RWPE2 (cell line): ENCODE results near the gene HEPN1.
"Not testable (repeated sequence)": the region's sequence is repeated elsewhere in the genome, so short reads cannot be mapped to it uniquely, and the experiment has no call there.

ENCODE experiments used
- ATAC-seq: fragments of 200-7000 bp; cut with Tn5 transposase; 3 replicates; pipeline ENCODE4 v1.9.1; 2021; ENCODE audit warnings: low read depth
- DNase-seq: peaks from one replicate; pipeline ENCODE4 v3.0.0-alpha.2; 2020; ENCODE audit warnings: low spot score
- H3K27ac ChIP-seq: fragments of 450-650 bp; 2 replicates; pipeline ENCODE4 v1.5.1; 2017; ENCODE audit warnings: mild to moderate bottlenecking; ENCODE audit not compliant: poor library complexity, severe bottlenecking
- H3K27me3 ChIP-seq: fragments of 250-450 bp; sonication (Bioruptor Pico); 2 replicates; pipeline ENCODE4 v1.5.1; 2021; ENCODE audit warnings: mild to moderate bottlenecking, moderate library complexity; ENCODE audit not compliant: insufficient read depth, poor library complexity, severe bottlenecking
- H3K36me3 ChIP-seq: fragments of 250-450 bp; sonication (Bioruptor Pico); 2 replicates; pipeline ENCODE4 v1.5.1; 2020; ENCODE audit warnings: low read depth, mild to moderate bottlenecking, moderate library complexity
- H3K4me1 ChIP-seq: fragments of 250-450 bp; sonication (Bioruptor Pico); 2 replicates; pipeline ENCODE4 v1.5.1; 2021; ENCODE audit warnings: mild to moderate bottlenecking, moderate library complexity; ENCODE audit not compliant: insufficient read depth, poor library complexity, severe bottlenecking
- H3K4me3 ChIP-seq: fragments of 250-450 bp; sonication (Bioruptor Pico); 2 replicates; pipeline ENCODE4 v1.5.1; 2021; ENCODE audit warnings: mild to moderate bottlenecking, moderate library complexity; ENCODE audit not compliant: severe bottlenecking
- H3K9me3 ChIP-seq: fragments of 250-450 bp; sonication (Bioruptor Pico); 2 replicates; pipeline ENCODE4 v1.5.1; 2021; ENCODE audit warnings: mild to moderate bottlenecking, moderate library complexity; ENCODE audit not compliant: severe bottlenecking
- TF ChIP-seq, protein P1 (sequence below): fragments of 450-650 bp; IDR thresholded peaks from one replicate; pipeline ENCODE4 v1.5.1; 2017; ENCODE audit warnings: mild to moderate bottlenecking, moderate library complexity; ENCODE audit not compliant: poor library complexity, severe bottlenecking

HEPN1 gene

GRCh38 chr11:124954590-124954955 lies 35.5 kb downstream of the HEPN1 start:
- DNase-seq = no peak
- Histone ChIP-seq H3K27me3 (no peaks in the 10 kb centered on the region), H3K4me3 (peak overlapping the region; percentile 49), H3K4me1 (peaks cover 11% of the 10 kb centered on the region), H3K9me3 (no peaks in the 10 kb centered on the region), H3K36me3 (no peaks in the 10 kb centered on the region), H3K27ac (peak overlapping the region; percentile 33)
- no peak for ATAC-seq
- TF ChIP-seq, protein P1, sequence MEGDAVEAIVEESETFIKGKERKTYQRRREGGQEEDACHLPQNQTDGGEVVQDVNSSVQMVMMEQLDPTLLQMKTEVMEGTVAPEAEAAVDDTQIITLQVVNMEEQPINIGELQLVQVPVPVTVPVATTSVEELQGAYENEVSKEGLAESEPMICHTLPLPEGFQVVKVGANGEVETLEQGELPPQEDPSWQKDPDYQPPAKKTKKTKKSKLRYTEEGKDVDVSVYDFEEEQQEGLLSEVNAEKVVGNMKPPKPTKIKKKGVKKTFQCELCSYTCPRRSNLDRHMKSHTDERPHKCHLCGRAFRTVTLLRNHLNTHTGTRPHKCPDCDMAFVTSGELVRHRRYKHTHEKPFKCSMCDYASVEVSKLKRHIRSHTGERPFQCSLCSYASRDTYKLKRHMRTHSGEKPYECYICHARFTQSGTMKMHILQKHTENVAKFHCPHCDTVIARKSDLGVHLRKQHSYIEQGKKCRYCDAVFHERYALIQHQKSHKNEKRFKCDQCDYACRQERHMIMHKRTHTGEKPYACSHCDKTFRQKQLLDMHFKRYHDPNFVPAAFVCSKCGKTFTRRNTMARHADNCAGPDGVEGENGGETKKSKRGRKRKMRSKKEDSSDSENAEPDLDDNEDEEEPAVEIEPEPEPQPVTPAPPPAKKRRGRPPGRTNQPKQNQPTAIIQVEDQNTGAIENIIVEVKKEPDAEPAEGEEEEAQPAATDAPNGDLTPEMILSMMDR = no peak

GRCh38 chr11:124955035-124955434 lies 36.0 kb downstream of the HEPN1 start:
- Histone ChIP-seq H3K9me3 (no peaks in the 10 kb centered on the region), H3K27me3 (no peaks in the 10 kb centered on the region), H3K4me1 (peaks cover 11% of the 10 kb centered on the region), H3K4me3 (no peak overlapping the region), H3K27ac (no peak overlapping the region), H3K36me3 (no peaks in the 10 kb centered on the region)
- DNase-seq (no peak), ATAC-seq (no peak)
- TF ChIP-seq, protein P1 = no peak

DNA sequence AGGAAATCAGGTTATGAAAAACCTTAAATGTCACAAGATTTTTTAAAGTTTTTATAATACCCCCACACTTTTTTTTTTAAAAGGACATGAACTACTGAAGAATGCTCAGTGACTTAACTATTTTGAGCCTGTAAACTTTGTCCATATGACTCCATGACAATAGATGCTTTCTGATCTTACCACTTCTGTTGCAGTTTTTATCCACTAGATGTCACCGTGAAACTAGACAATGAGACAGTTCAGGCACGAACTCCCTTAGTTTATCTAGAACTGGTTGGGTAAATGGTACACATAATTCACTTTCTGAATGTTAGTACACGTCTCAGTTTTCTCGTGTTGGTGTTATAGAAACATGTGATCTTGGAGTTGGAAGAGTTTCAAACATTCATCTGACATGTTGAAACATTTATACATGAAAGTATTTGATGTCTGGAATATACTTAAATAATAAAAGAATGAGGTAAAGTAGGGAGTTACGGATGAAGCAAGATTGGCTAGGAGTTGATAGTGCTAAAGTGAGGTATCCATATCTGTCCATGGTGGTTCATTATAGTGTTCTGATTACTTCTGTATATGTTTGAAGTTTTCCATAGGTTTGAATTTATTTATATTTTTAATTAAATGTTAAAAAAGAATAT lies 43.0 kb downstream of the HEPN1 start:
- Histone ChIP-seq H3K27ac (no peak overlapping the region), H3K27me3 (no peaks in the 10 kb centered on the region), H3K4me1 (no peaks in the 10 kb centered on the region), H3K9me3 (no peaks in the 10 kb centered on the region), H3K4me3 (no peak overlapping the region), H3K36me3 (peaks cover 11% of the 10 kb centered on the region; the same call in 1 of the 2 replicates)
- TF ChIP-seq, protein P1 = peak; percentile 87
- ATAC-seq (peak; percentile 90), DNase-seq (no peak)

DNA sequence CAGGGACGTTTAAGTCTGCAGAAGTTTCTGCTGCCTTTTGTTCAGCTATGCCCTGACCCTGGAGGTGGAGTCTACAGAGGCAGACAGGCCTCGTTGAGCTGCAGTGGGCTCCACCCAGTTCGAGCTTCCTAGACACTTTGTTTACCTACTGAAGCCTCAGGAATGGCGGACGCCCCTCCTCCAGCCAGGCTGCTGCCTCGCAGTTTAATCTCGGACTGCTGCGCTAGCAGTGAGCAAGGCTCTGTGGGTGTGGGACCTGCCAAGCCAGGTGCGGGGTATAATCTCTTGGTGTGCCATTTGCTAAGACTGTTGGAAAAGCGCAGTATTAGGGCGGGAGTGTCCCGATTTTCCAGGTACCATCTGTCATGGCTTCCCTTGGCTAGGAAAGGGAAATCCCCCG lies 49.1 kb downstream of the HEPN1 start:
- ATAC-seq, DNase-seq, H3K9me3 ChIP-seq, H3K4me3 ChIP-seq, H3K27me3 ChIP-seq, H3K27ac ChIP-seq, H3K4me1 ChIP-seq, H3K36me3 ChIP-seq: not testable (repeated sequence)
